Stimulated activated naive CD4-positive, alpha-beta T cell treated with Interleukin-2 at 50 U/mL for 16 hours (primary cell): ENCODE results near the gene ABCA13.
"Not testable (repeated sequence)": the region's sequence is repeated elsewhere in the genome, so short reads cannot be mapped to it uniquely, and the experiment has no call there.

Experiments
- DNase-seq: peaks from one replicate; lab custom pipeline; 2025; lab: John Stamatoyannopoulos, UW

The ABCA13 gene

GRCh38 chr7:48176356-48176893, 5.2 kb downstream of the ABCA13 start:
- no peak for DNase-seq

- DNase-seq: no peak
Measured at GRCh38 chr7:48177271-48177670, 6.0 kb downstream of the ABCA13 start.

- no peak for DNase-seq
Measured at GRCh38 chr7:48179496-48180030, 8.3 kb downstream of the ABCA13 start.

GRCh38 chr7:48180981-48181380, 9.7 kb downstream of the ABCA13 start:
- no peak for DNase-seq

- DNase-seq: no peak
Measured at GRCh38 chr7:48182718-48183369, 11.6 kb downstream of the ABCA13 start.

GRCh38 chr7:48183370-48183743, 12.1 kb downstream of the ABCA13 start:
- DNase-seq: no peak

GRCh38 chr7:48183965-48184364, 12.7 kb downstream of the ABCA13 start:
- DNase-seq: no peak

GRCh38 chr7:48188776-48189520, 17.7 kb downstream of the ABCA13 start:
- no peak for DNase-seq

GRCh38 chr7:48192996-48193395, 21.7 kb downstream of the ABCA13 start:
- no peak for DNase-seq

GRCh38 chr7:48193421-48193820, 22.2 kb downstream of the ABCA13 start:
- DNase-seq: no peak

- DNase-seq: not testable (repeated sequence)
Measured at GRCh38 chr7:48200946-48201589, 29.8 kb downstream of the ABCA13 start.

- DNase-seq: not testable (repeated sequence)
Measured at GRCh38 chr7:48202916-48203315, 31.7 kb downstream of the ABCA13 start.

- no peak for DNase-seq
Measured at GRCh38 chr7:48207155-48207675, 36.0 kb downstream of the ABCA13 start.

- no peak for DNase-seq
Measured at GRCh38 chr7:48209004-48209600, 37.8 kb downstream of the ABCA13 start.

- DNase-seq: no peak
Measured at GRCh38 chr7:48213226-48213625, 42.0 kb downstream of the ABCA13 start.

GRCh38 chr7:48217266-48217665, 46.0 kb downstream of the ABCA13 start:
- no peak for DNase-seq

GRCh38 chr7:48217753-48218152, 46.5 kb downstream of the ABCA13 start:
- no peak for DNase-seq

GRCh38 chr7:48224042-48224441, 52.8 kb downstream of the ABCA13 start:
- no peak for DNase-seq

- no peak for DNase-seq
Measured at GRCh38 chr7:48225101-48225500, 53.8 kb downstream of the ABCA13 start.

GRCh38 chr7:48237354-48237753, 66.1 kb downstream of the ABCA13 start:
- no peak for DNase-seq

GRCh38 chr7:48242846-48243245, 71.6 kb downstream of the ABCA13 start:
- DNase-seq: no peak

- no peak for DNase-seq
Measured at GRCh38 chr7:48244864-48245271, 73.6 kb downstream of the ABCA13 start.
